HFF-Myc (cell line): ENCODE data around the gene LIMS2.

Source experiments
- DNase-seq: peaks from one replicate; pipeline ENCODE4 v3.0.0-alpha.2; 2011; ENCODE audit warnings: low read depth; ENCODE audit errors: extremely low read depth
- H3K4me3 ChIP-seq: replicated peaks from 2 replicates; pipeline ENCODE4 v1.5.1; 2011; ENCODE audit warnings: low read depth, mild to moderate bottlenecking, control low read depth, low read length
- CTCF ChIP-seq: IDR thresholded peaks from 2 replicates; pipeline ENCODE4 v1.5.1; 2012; ENCODE audit warnings: mild to moderate bottlenecking, low read depth, low read length, control low read depth; ENCODE audit errors: missing control alignments

The LIMS2 gene

GRCh38 chr2:127622561-127623387, 52.6 kb downstream of the LIMS2 start:
- DNase-seq = no peak
- TF ChIP-seq CTCF = no peak

GRCh38 chr2:127621981-127622431, 53.3 kb downstream of the LIMS2 start:
- no peak for TF ChIP-seq CTCF
- H3K4me3 ChIP-seq = no peak overlapping the region
- DNase-seq = no peak

More at GRCh38 chr2:127622561-127623387, 52.6 kb downstream of the LIMS2 start:
- H3K4me3 ChIP-seq = no peak overlapping the region

- DNase-seq = no peak
- H3K4me3 ChIP-seq = no peak overlapping the region
- TF ChIP-seq CTCF = no peak
These were observed 54.5 kb downstream of the LIMS2 start for GRCh38 chr2:127620866-127621265.

- no peak for DNase-seq
- H3K4me3 ChIP-seq = no peak overlapping the region
- TF ChIP-seq CTCF = no peak
These were observed 55.2 kb downstream of the LIMS2 start for GRCh38 chr2:127619877-127620705.

GRCh38 chr2:127619203-127619590, 56.1 kb downstream of the LIMS2 start:
- no peak for TF ChIP-seq CTCF
- no peak overlapping the region for H3K4me3 ChIP-seq
- DNase-seq = no peak

GRCh38 chr2:127618551-127619202, 56.7 kb downstream of the LIMS2 start:
- no peak overlapping the region for H3K4me3 ChIP-seq
- TF ChIP-seq CTCF = no peak
- DNase-seq = no peak
